ENCODE data around the gene EGR4. TPM values are rescaled to one million over a fixed set of nuclear protein-coding genes. Genes with fewer than 3 reads are reported as not detected.
A peak's percentile ranks its signal among the peaks of the same experiment; 100 is the strongest.

EGR4 gene
- total and polyA plus RNA-seq, 2 experiments from 2014 or later = 0.23 TPM; not detected in 1

GRCh38 chr2:73268366-73268829, 24.9 kb downstream of the EGR4 start:
- Mint-ChIP-seq H3K36me3 (ENCODE audit: low read depth) (peaks cover 11% of the 10 kb centered on the region; the same call in 2 of the 3 replicates), H3K27me3 (ENCODE audit: insufficient read depth, low read depth, poor library complexity) (peaks cover 26% of the 10 kb centered on the region), H3K27ac (no peak overlapping the region), H3K4me3 (peak overlapping the region; percentile 66), H3K9me3 (no peaks in the 10 kb centered on the region; the same call in 1 of the 3 replicates), H3K4me1 (peaks cover 14% of the 10 kb centered on the region)
- Histone ChIP-seq H4K20me1 (replicated peaks; ENCODE audit: insufficient read depth) (peaks cover 9% of the 10 kb centered on the region; the same call in 1 of the 2 replicates), H3K27me3 (ENCODE audit: insufficient read depth) (peaks cover 29% of the 10 kb centered on the region), H3F3A (replicated peaks; ENCODE audit: low read depth) (peaks cover 8% of the 10 kb centered on the region; the same call in 1 of the 2 replicates), H3K4me1 (ENCODE audit: insufficient read depth) (peaks cover 11% of the 10 kb centered on the region), H3K9me2 (ENCODE audit: insufficient read depth) (no peaks in the 10 kb centered on the region), H3K4me2 (peak overlapping the region; percentile 87), H2AFZ (0 out of 2 replicates have a peak overlapping the region, but pooled peaks have one; percentile 59), H3K36me3 (ENCODE audit: insufficient read depth) (no peaks in the 10 kb centered on the region; the same call in 1 of the 2 replicates), H3K27ac (ENCODE audit: low read depth) (no peak overlapping the region), H3K4me3 (peak overlapping the region; percentile 69), H3K79me2 (replicated peaks; ENCODE audit: insufficient read depth) (0 out of 2 replicates have a peak, but pooled peaks cover 5% of the 10 kb centered on the region)
- TF ChIP-seq ZNF114 (CRISPR knock-in tag; IDR thresholded peaks at IDR 0.05) (no peak), REST (IDR thresholded peaks at IDR 0.05; ENCODE audit: unreplicated experiment) (no peak), NANOG (IDR thresholded peaks at IDR 0.05; ENCODE audit: borderline replicate concordance) (no peak), ZNF331 (CRISPR knock-in tag; IDR thresholded peaks at IDR 0.05; ENCODE audit: low read depth) (no peak), EZH2 (IDR thresholded peaks at IDR 0.05; ENCODE audit: low read depth, unreplicated experiment) (no peak), EZH2phosphoT487 (IDR thresholded peaks at IDR 0.05; ENCODE audit: unreplicated experiment) (no peak), ETS1 (IDR thresholded peaks at IDR 0.05) (no peak), POLR2AphosphoS5 (IDR thresholded peaks at IDR 0.05; ENCODE audit: low read depth) (no peak), CREB1 (CRISPR knock-in tag; IDR thresholded peaks at IDR 0.05; ENCODE audit: low read depth) (no peak)
- DNase-seq (ENCODE audit: low spot score) (no peak), ATAC-seq (no peak)

- Histone ChIP-seq H3K27ac (ENCODE audit: low read depth) (no peak overlapping the region), H3K27me3 (ENCODE audit: insufficient read depth) (peaks cover 29% of the 10 kb centered on the region), H3K4me2 (no peak overlapping the region), H3F3A (replicated peaks; ENCODE audit: low read depth) (peaks cover 8% of the 10 kb centered on the region; the same call in 1 of the 2 replicates), H3K36me3 (ENCODE audit: insufficient read depth) (no peaks in the 10 kb centered on the region; the same call in 1 of the 2 replicates), H3K4me1 (ENCODE audit: insufficient read depth) (peaks cover 11% of the 10 kb centered on the region), H4K20me1 (replicated peaks; ENCODE audit: insufficient read depth) (peaks cover 9% of the 10 kb centered on the region; the same call in 1 of the 2 replicates), H3K79me2 (replicated peaks; ENCODE audit: insufficient read depth) (0 out of 2 replicates have a peak, but pooled peaks cover 5% of the 10 kb centered on the region), H3K9me2 (ENCODE audit: insufficient read depth) (no peaks in the 10 kb centered on the region), H3K4me3 (no peak overlapping the region), H2AFZ (no peak overlapping the region)
- H3K4me3 Mint-ChIP-seq = no peak overlapping the region; the same call in 2 of the 3 replicates
- no peak for ATAC-seq
- peaks cover 11% of the 10 kb centered on the region for H3K36me3 Mint-ChIP-seq (ENCODE audit: low read depth)
- H3K9me3 Mint-ChIP-seq = no peaks in the 10 kb centered on the region; the same call in 1 of the 3 replicates
- H3K4me1 Mint-ChIP-seq = peaks cover 14% of the 10 kb centered on the region
- no peak for DNase-seq (ENCODE audit: low spot score)
- H3K27me3 Mint-ChIP-seq (ENCODE audit: insufficient read depth, low read depth, poor library complexity) = peaks cover 26% of the 10 kb centered on the region
- H3K27ac Mint-ChIP-seq = no peak overlapping the region
- no peak for TF ChIP-seq ETS1 (IDR thresholded peaks at IDR 0.05)
- TF ChIP-seq REST (IDR thresholded peaks at IDR 0.05; ENCODE audit: unreplicated experiment) = no peak
These were observed 26.3 kb downstream of the EGR4 start for GRCh38 chr2:73267008-73267407.

All from GM23338 (cell line).